ENCODE measurements around the gene DNAJC22.

- TF ChIP-seq CTCF (conservative IDR thresholded peaks at IDR 0.05 in 1 of 2, IDR thresholded peaks at IDR 0.05 in 1 of 2; ENCODE audit: low read depth in 1 of 2, low read length in 2 of 2) (no peak), EZH2 (IDR thresholded peaks at IDR 0.05; ENCODE audit: low read length, missing control alignments) (no peak)
Observed at GRCh38 chr12:49335118-49335954, 11.4 kb upstream of the DNAJC22 start.

All from fibroblast of lung (primary cell).